Measurements from ENCODE around the gene STKLD1.
"Not testable (repeated sequence)": the region's sequence is repeated elsewhere in the genome, so short reads cannot be mapped to it uniquely, and the experiment has no call there.

STKLD1 gene

DNA sequence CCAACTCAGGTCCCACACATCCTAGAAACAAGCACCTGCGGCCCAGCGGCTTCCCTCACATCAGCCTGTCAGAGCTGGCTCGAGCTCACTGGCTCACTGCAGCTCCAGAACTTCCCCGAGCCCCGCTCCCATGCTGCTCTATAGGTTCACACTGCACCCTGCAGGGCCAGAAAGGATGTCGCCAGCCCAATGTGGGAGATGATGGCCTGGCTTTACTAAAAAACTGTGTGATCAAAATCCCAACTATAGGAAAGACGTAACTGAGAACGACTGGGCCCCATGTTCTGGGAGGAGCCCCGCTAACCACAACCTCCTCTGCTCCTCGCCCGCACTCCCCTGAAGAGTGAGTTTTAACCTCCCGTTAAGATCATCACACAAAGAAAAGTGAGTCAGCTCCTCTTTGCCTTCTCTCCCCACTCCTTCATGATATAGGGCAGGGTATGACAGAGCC lies 4.9 kb upstream of the STKLD1 start:
- no peak for DNase-seq (ENCODE audit: insufficient read length, low spot score)
- no peak for FAIRE-seq
- TF ChIP-seq POLR2AphosphoS5 (IDR thresholded peaks at IDR 0.05; ENCODE audit: low read depth, low read length) = no peak

GRCh38 chr9:133372144-133372543 lies 4.0 kb upstream of the STKLD1 start:
- no peak for FAIRE-seq
- no peak for DNase-seq (ENCODE audit: insufficient read length, low spot score)
- no peak for TF ChIP-seq SPI1 (IDR thresholded peaks at IDR 0.05; ENCODE audit: low read depth, low read length)
- no peak for TF ChIP-seq PAX5 (IDR thresholded peaks at IDR 0.05; ENCODE audit: insufficient read depth, low read length, severe bottlenecking)
- no peak for TF ChIP-seq TAF1 (IDR thresholded peaks at IDR 0.05; ENCODE audit: low read depth, low read length)
- TF ChIP-seq POLR2AphosphoS5 (IDR thresholded peaks at IDR 0.05; ENCODE audit: low read depth, low read length) = no peak

DNA sequence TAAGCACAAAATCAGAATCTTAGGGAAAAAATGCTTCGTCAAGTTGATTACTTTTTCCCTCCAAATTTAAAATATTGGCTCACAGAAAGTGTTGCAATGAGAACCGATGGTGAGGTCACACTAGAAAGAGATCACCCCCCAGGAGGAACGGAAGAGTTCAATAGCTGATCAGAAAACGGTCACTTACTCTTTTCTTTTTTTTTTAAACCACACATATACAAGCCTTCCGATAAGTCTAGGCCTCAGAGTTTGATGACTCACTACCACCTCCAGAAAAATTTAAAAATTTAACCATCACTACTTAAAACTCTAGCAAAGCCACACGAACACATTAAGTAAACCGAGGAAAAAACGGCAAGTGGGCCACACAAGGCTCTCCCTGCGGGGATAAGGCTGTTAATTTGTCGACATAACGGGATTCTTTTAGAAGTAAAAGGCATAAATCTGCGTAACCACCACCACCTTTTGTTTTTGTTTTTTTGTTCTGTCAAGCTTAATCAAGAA lies 1.5 kb upstream of the STKLD1 start:
- no peak for TF ChIP-seq PAX5 (IDR thresholded peaks at IDR 0.05; ENCODE audit: insufficient read depth, low read length, severe bottlenecking)
- TF ChIP-seq POLR2AphosphoS5 (IDR thresholded peaks at IDR 0.05; ENCODE audit: low read depth, low read length) = no peak
- no peak for TF ChIP-seq TAF1 (IDR thresholded peaks at IDR 0.05; ENCODE audit: low read depth, low read length)
- TF ChIP-seq POLR2A (IDR thresholded peaks at IDR 0.05; ENCODE audit: low read depth, low read length) = no peak
- TF ChIP-seq SPI1 (IDR thresholded peaks at IDR 0.05; ENCODE audit: low read depth, low read length) = no peak
- TF ChIP-seq POU2F2 (IDR thresholded peaks at IDR 0.05; ENCODE audit: low read depth, low read length) = no peak
- DNase-seq (ENCODE audit: insufficient read length, low spot score) (no peak), FAIRE-seq (no peak)

DNA sequence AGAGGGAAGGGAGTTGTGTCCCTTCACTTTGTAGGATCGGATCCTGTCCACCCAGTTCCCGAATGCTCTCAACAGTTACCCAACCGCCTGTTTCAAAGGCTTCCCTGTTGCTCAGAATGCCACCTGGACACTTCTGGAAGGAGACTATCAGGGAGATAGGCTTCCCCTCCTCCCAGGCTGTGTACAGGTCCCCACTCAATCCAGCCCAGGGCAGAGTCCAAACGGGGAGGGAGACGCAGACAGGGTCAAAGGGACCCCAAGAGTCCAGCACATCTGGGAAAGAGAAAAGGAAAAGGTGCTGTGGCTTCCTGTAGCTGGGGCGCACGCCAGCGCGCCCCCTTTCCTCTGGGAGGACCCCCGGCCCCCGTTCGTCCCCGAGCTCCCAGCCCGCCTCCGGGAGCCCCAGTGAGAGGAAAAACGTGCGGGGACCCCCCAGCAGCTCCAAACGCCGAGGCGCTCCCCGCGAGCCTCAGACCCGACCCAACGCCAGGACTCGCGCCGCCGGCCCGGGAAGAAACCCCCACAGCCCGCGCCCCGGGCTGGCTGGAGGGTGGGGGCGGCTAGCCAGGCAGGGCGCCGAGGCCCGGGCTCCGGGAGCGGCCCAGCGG lies 946 bp upstream of the STKLD1 start:
- DNase-seq (ENCODE audit: insufficient read length, low spot score) = peak; percentile 53
- no peak for TF ChIP-seq POLR2A (IDR thresholded peaks at IDR 0.05; ENCODE audit: low read depth, low read length)
- TF ChIP-seq SPI1 (IDR thresholded peaks at IDR 0.05; ENCODE audit: low read depth, low read length) = no peak
- no peak for TF ChIP-seq TAF1 (IDR thresholded peaks at IDR 0.05; ENCODE audit: low read depth, low read length)
- TF ChIP-seq PAX5 (IDR thresholded peaks at IDR 0.05; ENCODE audit: insufficient read depth, low read length, severe bottlenecking) = no peak
- TF ChIP-seq POLR2AphosphoS5 (IDR thresholded peaks at IDR 0.05; ENCODE audit: low read depth, low read length) = no peak
- no peak for TF ChIP-seq POU2F2 (IDR thresholded peaks at IDR 0.05; ENCODE audit: low read depth, low read length)
- no peak for FAIRE-seq

GRCh38 chr9:133377280-133377679 lies 1.1 kb downstream of the STKLD1 start:
- not testable (repeated sequence) for FAIRE-seq; DNase-seq (ENCODE audit: insufficient read length, low spot score)

DNA sequence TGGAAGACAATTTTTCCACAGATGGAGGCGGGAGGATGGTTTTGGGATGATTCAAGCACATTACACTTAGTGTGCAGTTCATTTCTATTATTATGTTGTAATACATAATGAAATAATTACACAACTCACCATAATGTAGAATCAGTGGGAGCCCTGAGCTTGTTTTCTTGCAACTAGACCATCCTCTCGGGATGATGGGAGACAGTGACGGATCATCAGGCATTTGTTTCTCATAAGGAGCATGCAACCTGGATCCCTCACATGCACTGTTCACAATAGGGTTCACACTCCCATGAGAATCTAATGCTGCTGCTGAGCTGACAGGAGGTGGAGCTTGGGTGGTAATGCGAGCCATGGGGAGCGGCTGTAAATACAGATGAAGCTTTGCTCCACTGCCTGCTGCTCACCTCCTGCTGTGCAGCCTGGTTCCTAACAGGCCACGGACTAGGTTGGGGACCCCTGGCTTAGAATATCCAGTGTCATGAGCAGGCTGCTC lies 1.6 kb downstream of the STKLD1 start:
- FAIRE-seq = no peak
- no peak for DNase-seq (ENCODE audit: insufficient read length, low spot score)

GRCh38 chr9:133378408-133378962 lies 2.3 kb downstream of the STKLD1 start:
- FAIRE-seq (no peak), DNase-seq (ENCODE audit: insufficient read length, low spot score) (no peak)
- TF ChIP-seq POU2F2 (IDR thresholded peaks at IDR 0.05; ENCODE audit: low read depth, low read length) = no peak
- no peak for TF ChIP-seq SPI1 (IDR thresholded peaks at IDR 0.05; ENCODE audit: low read depth, low read length)
- TF ChIP-seq TAF1 (IDR thresholded peaks at IDR 0.05; ENCODE audit: low read depth, low read length) = no peak
- TF ChIP-seq POLR2AphosphoS5 (IDR thresholded peaks at IDR 0.05; ENCODE audit: low read depth, low read length) = no peak
- TF ChIP-seq PAX5 (IDR thresholded peaks at IDR 0.05; ENCODE audit: insufficient read depth, low read length, severe bottlenecking) = no peak
- TF ChIP-seq POLR2A (IDR thresholded peaks at IDR 0.05; ENCODE audit: low read depth, low read length) = no peak

More for the DNA sequence above, 1.6 kb downstream of the STKLD1 start:
- no peak for TF ChIP-seq TAF1 (IDR thresholded peaks at IDR 0.05; ENCODE audit: low read depth, low read length)
- TF ChIP-seq POLR2AphosphoS5 (IDR thresholded peaks at IDR 0.05; ENCODE audit: low read depth, low read length) = no peak
- TF ChIP-seq SPI1 (IDR thresholded peaks at IDR 0.05; ENCODE audit: low read depth, low read length) = no peak
- no peak for TF ChIP-seq POU2F2 (IDR thresholded peaks at IDR 0.05; ENCODE audit: low read depth, low read length)
- no peak for TF ChIP-seq POLR2A (IDR thresholded peaks at IDR 0.05; ENCODE audit: low read depth, low read length)
- TF ChIP-seq PAX5 (IDR thresholded peaks at IDR 0.05; ENCODE audit: insufficient read depth, low read length, severe bottlenecking) = no peak

DNA sequence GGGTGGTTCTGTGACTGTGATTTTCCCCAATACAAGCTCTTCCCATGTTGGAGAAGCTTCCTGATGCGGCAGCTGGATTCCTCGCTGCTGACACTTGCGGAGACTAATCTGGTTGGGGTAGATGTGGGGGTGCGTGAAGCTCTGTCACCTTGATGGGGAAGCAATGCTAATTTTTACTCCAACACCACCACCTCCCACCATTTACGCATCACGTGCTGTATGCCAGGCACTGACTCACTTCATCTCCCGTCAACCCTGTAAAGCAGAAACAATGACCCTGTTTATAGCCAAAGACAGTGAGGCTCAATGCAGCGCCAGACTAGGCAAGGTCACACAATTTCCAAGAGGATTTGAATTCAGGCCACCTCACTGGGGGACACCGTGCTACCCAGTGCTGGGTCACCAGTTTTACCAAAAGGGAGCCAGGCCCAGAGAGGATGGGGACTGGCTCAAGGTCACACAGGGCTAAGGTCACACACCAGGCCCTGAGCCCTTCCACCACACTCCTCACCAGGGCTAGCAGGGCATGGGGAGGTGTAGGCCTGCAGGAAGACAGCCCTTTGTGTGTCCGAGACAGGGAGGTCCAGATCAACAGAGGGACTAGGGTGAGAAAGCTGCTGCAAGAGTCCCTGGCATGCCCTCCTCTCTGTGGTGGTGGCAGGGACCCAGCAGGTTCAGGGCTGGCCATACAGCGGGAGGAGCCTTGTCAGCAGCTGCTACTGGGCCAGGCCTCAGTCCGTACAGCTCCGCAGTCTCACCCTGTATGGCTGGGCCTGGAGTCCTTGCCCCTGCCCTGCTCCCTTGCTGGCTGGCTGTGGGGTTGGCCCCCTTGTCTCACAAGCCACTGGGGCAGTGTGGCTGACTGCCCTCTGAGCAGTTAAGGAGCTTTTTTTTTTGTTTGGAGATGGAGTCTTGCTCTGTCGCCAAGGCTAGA lies 3.3 kb downstream of the STKLD1 start:
- FAIRE-seq = no peak
- DNase-seq (ENCODE audit: insufficient read length, low spot score) = no peak

GRCh38 chr9:133380734-133381133 lies 4.6 kb downstream of the STKLD1 start:
- TF ChIP-seq POU2F2 (IDR thresholded peaks at IDR 0.05; ENCODE audit: low read depth, low read length) = no peak
- TF ChIP-seq POLR2A (IDR thresholded peaks at IDR 0.05; ENCODE audit: low read depth, low read length) = no peak
- no peak for TF ChIP-seq POLR2AphosphoS5 (IDR thresholded peaks at IDR 0.05; ENCODE audit: low read depth, low read length)
- TF ChIP-seq SPI1 (IDR thresholded peaks at IDR 0.05; ENCODE audit: low read depth, low read length) = no peak
- no peak for DNase-seq (ENCODE audit: insufficient read length, low spot score)
- FAIRE-seq = no peak

More for the DNA sequence above, 3.3 kb downstream of the STKLD1 start:
- no peak for TF ChIP-seq PAX5 (IDR thresholded peaks at IDR 0.05; ENCODE audit: insufficient read depth, low read length, severe bottlenecking)
- no peak for TF ChIP-seq POLR2AphosphoS5 (IDR thresholded peaks at IDR 0.05; ENCODE audit: low read depth, low read length)
- TF ChIP-seq TAF1 (IDR thresholded peaks at IDR 0.05; ENCODE audit: low read depth, low read length) = no peak
- TF ChIP-seq POU2F2 (IDR thresholded peaks at IDR 0.05; ENCODE audit: low read depth, low read length) = no peak
- no peak for TF ChIP-seq POLR2A (IDR thresholded peaks at IDR 0.05; ENCODE audit: low read depth, low read length)
- TF ChIP-seq SPI1 (IDR thresholded peaks at IDR 0.05; ENCODE audit: low read depth, low read length) = no peak

Measured in GM12891 (cell line).